ENCODE data around the gene USP21. TPM values are rescaled to one million over a fixed set of nuclear protein-coding genes. Genes with fewer than 3 reads are reported as not detected.

The USP21 gene
- total RNA-seq, 4 donors from 2014 or later, result 18.7 to 37.0 (median 28.8) TPM

DNA sequence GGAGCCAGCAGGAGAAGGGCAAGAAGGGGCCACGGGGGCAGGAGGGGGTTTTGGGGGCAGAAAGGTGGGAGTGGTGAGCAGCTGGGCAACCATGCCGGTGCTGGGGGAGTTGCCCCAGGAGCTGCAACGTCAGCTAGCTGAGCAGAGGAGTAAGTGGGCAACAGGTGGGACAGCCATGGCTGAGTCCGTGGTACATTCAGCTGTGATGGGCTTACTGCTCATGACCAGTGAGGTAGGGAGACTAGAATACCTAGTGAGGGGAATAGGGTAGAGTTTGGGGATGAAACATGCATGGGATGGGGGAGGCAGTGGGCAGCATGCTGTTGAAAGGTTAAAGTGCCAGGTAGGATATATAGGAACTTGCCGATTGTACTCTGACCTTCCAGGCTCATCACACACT, 2.4 kb downstream of the USP21 start:
- TF ChIP-seq POLR2AphosphoS5 (IDR thresholded peaks at IDR 0.05) (no peak), POLR2A (IDR thresholded peaks at IDR 0.05) (no peak)
- DNase-seq (ENCODE audit: low spot score in 2 of 2), result peak in 1 of 2 donors; percentile 28
- Histone ChIP-seq H3K27me3 (no peaks in the 10 kb centered on the region), H3K27ac (no peak overlapping the region), H3K4me3 (no peak overlapping the region), H3K4me1 (peaks cover 41% of the 10 kb centered on the region), H3K36me3 (peaks cover 41% of the 10 kb centered on the region), H3K9me3 (no peaks in the 10 kb centered on the region)
- 87% methylated on average over 5 of the region's 5 CpGs for WGBS

- H3K36me3 ChIP-seq, result peaks cover 41% of the 10 kb centered on the region
- WGBS, result 67% methylated on average over 7 of the region's 7 CpGs
- no peak overlapping the region for H3K4me3 ChIP-seq
- no peak overlapping the region for H3K27ac ChIP-seq
- H3K4me1 ChIP-seq, result peaks cover 45% of the 10 kb centered on the region
- peak; percentile 34 to 48 for DNase-seq (ENCODE audit: low spot score in 2 of 2)
- H3K9me3 ChIP-seq, result no peaks in the 10 kb centered on the region
- TF ChIP-seq EP300 (IDR thresholded peaks at IDR 0.05), result no peak
- TF ChIP-seq, protein P1, sequence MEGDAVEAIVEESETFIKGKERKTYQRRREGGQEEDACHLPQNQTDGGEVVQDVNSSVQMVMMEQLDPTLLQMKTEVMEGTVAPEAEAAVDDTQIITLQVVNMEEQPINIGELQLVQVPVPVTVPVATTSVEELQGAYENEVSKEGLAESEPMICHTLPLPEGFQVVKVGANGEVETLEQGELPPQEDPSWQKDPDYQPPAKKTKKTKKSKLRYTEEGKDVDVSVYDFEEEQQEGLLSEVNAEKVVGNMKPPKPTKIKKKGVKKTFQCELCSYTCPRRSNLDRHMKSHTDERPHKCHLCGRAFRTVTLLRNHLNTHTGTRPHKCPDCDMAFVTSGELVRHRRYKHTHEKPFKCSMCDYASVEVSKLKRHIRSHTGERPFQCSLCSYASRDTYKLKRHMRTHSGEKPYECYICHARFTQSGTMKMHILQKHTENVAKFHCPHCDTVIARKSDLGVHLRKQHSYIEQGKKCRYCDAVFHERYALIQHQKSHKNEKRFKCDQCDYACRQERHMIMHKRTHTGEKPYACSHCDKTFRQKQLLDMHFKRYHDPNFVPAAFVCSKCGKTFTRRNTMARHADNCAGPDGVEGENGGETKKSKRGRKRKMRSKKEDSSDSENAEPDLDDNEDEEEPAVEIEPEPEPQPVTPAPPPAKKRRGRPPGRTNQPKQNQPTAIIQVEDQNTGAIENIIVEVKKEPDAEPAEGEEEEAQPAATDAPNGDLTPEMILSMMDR (IDR thresholded peaks at IDR 0.05), result no peak
- no peak for TF ChIP-seq POLR2A (IDR thresholded peaks at IDR 0.05)
- no peak for TF ChIP-seq POLR2AphosphoS5 (IDR thresholded peaks at IDR 0.05)
- H3K27me3 ChIP-seq, result no peaks in the 10 kb centered on the region
These were observed 2.8 kb downstream of the USP21 start for GRCh38 chr1:161162052-161162451.

GRCh38 chr1:161162806-161163205, 3.5 kb downstream of the USP21 start:
- no peak overlapping the region for H3K4me3 ChIP-seq
- no peaks in the 10 kb centered on the region for H3K27me3 ChIP-seq
- WGBS, result 84% methylated on average over 10 of the region's 10 CpGs
- H3K9me3 ChIP-seq, result no peaks in the 10 kb centered on the region
- no peak for TF ChIP-seq POLR2A (IDR thresholded peaks at IDR 0.05)
- H3K4me1 ChIP-seq, result peaks cover 53% of the 10 kb centered on the region
- peak in 1 of 2 donors; percentile 73 for DNase-seq (ENCODE audit: low spot score in 2 of 2)
- H3K27ac ChIP-seq, result no peak overlapping the region
- peaks cover 41% of the 10 kb centered on the region for H3K36me3 ChIP-seq

DNA sequence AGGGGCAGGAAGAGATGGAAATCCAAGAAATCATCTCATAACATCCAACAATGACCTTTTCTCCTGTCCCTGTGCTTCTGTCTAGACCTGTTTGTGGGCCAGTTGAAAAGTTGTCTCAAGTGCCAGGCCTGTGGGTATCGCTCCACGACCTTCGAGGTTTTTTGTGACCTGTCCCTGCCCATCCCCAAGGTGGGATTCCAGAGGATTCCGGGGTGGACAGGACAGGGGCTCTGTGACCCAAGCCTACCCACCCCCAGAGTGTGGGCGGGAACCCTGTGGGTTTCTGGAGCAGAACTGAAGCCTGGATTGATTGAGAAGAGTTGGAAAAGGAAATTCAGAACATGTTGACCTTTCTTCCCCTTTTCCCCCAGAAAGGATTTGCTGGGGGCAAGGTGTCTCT, 4.5 kb downstream of the USP21 start:
- no peak for TF ChIP-seq EP300 (IDR thresholded peaks at IDR 0.05)
- TF ChIP-seq POLR2AphosphoS5 (IDR thresholded peaks at IDR 0.05), result no peak
- TF ChIP-seq POLR2A (IDR thresholded peaks at IDR 0.05), result no peak
- TF ChIP-seq, protein P1 (IDR thresholded peaks at IDR 0.05), result no peak
- no peaks in the 10 kb centered on the region for H3K9me3 ChIP-seq
- no peak overlapping the region for H3K4me3 ChIP-seq
- no peaks in the 10 kb centered on the region for H3K27me3 ChIP-seq
- WGBS, result 87% methylated on average over 5 of the region's 5 CpGs
- H3K36me3 ChIP-seq, result peaks cover 42% of the 10 kb centered on the region
- H3K4me1 ChIP-seq, result peaks cover 51% of the 10 kb centered on the region
- H3K27ac ChIP-seq, result no peak overlapping the region
- DNase-seq (ENCODE audit: low spot score in 2 of 2), result peak; percentile 55 to 77

GRCh38 chr1:161164901-161165610, 5.8 kb downstream of the USP21 start:
- peaks cover 45% of the 10 kb centered on the region for H3K4me1 ChIP-seq
- 57% methylated on average over 13 of the region's 14 CpGs for WGBS
- H3K9me3 ChIP-seq, result no peaks in the 10 kb centered on the region
- no peaks in the 10 kb centered on the region for H3K27me3 ChIP-seq
- peak in 1 of 2 donors; percentile 69 for DNase-seq (ENCODE audit: low spot score in 2 of 2)
- peak overlapping the region; percentile 81 for H3K4me3 ChIP-seq
- H3K27ac ChIP-seq, result peak overlapping the region; percentile 87
- peaks cover 53% of the 10 kb centered on the region for H3K36me3 ChIP-seq
- TF ChIP-seq POLR2A (IDR thresholded peaks at IDR 0.05) (no peak), POLR2AphosphoS5 (IDR thresholded peaks at IDR 0.05) (no peak), EP300 (IDR thresholded peaks at IDR 0.05) (no peak)
- TF ChIP-seq, protein P1 (IDR thresholded peaks at IDR 0.05), result no peak

GRCh38 chr1:161165742-161166668, 6.7 kb downstream of the USP21 start, which contains the start of gene PPOX:
TSS of gene PPOX (plus strand) at chr1:161166426. CDS start at chr1:161166848, 422 bp downstream.
- H3K4me3 ChIP-seq, result peak within 1 kb of the TSS; percentile 81
- peak within 1 kb of the TSS; percentile 87 for H3K27ac ChIP-seq
- no peaks in the 10 kb centered on the region for H3K9me3 ChIP-seq
- WGBS, result under 1% methylated on average over 41 of the region's 54 CpGs
- peak in 1 of 2 donors; percentile 71 for TF ChIP-seq POLR2A (IDR thresholded peaks at IDR 0.05)
- TF ChIP-seq EP300 (IDR thresholded peaks at IDR 0.05), result no peak
- TF ChIP-seq, protein P1 (IDR thresholded peaks at IDR 0.05), result peak in 1 of 2 donors; percentile 4
- TF ChIP-seq POLR2AphosphoS5 (IDR thresholded peaks at IDR 0.05), result peak; percentile 39 to 84 (median 76)
- DNase-seq (ENCODE audit: low spot score in 2 of 2), result peak; percentile 98 to 99
- no peaks in the 10 kb centered on the region for H3K27me3 ChIP-seq
- peaks cover 58% of the 10 kb centered on the region for H3K36me3 ChIP-seq
- peaks cover 35% of the 10 kb centered on the region for H3K4me1 ChIP-seq
